Stimulated activated effector memory CD8-positive, alpha-beta T cell treated with anti-CD3 and anti-CD28 coated beads, Interleukin-12 subunit alpha, Interleukin-12 subunit beta, amount 100 ng/mL, for 72 hours (primary cell): Measurements from ENCODE around the gene SNX33.
"Not testable (repeated sequence)": the region's sequence is repeated elsewhere in the genome, so short reads cannot be mapped to it uniquely, and the experiment has no call there.

Experiments used
- ATAC-seq: fragments of 150-1000 bp; cut with Tn5 transposase; 2 replicates; pipeline ENCODE4 v1.10.0; 2021
- DNase-seq, 2 donors: peaks; one replicate each; pipeline ENCODE4 v3.0.0; 2021 to 2022; ENCODE audit warnings: low spot score in 2 of 2
- H3K27ac Mint-ChIP-seq: one replicate; pipeline ENCODE4 v1.8.0; 2022; ENCODE audit warnings: mild to moderate bottlenecking, mixed read lengths
- H3K36me3 Mint-ChIP-seq: one replicate; pipeline ENCODE4 v1.8.0; 2022; ENCODE audit warnings: mild to moderate bottlenecking, mixed read lengths
- H3K4me1 Mint-ChIP-seq: one replicate; pipeline ENCODE4 v1.8.0; 2022; ENCODE audit warnings: mixed read lengths
- H3K4me3 Mint-ChIP-seq: one replicate; pipeline ENCODE4 v1.8.0; 2022; ENCODE audit warnings: mild to moderate bottlenecking, mixed read lengths
- H3K9me3 Mint-ChIP-seq: one replicate; pipeline ENCODE4 v1.8.0; 2022; ENCODE audit warnings: mixed read lengths

SNX33 gene

DNA sequence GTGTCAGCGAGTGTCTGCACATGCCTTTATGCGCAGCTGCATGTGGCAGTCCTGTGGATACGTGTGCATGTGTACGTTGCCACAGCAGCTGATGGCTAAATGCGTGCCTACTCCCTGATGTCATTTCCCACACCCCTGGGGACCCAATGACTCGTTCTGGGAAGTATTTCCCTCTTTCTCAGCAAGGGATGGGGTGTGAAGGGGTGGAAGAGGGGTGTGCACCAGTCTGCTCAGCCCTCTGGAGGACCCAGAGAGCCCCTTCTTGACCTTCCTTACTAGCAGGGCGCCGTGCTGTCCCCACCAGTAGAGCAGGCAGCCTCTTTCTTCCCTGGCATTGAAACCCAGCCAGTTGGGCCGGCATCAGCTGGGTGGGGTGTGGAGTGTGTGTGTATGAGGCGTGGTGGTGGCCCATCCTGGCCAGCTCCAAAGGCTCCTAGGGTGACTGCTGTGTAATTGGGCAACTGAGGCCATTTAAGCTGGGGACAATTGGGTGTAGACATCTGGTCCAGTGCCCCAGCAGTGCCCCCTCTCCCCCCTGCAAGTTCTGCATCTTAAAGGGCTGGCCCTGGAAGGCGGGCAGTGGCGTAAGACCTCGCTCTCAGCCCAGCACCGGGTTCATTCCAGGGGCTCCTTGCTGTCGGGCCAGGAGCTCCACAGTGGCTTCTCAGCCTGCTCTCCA is 19.2 kb downstream of the SNX33 start:
- H3K36me3 Mint-ChIP-seq, result no peaks in the 10 kb centered on the region
- no peak overlapping the region for H3K4me3 Mint-ChIP-seq

DNA sequence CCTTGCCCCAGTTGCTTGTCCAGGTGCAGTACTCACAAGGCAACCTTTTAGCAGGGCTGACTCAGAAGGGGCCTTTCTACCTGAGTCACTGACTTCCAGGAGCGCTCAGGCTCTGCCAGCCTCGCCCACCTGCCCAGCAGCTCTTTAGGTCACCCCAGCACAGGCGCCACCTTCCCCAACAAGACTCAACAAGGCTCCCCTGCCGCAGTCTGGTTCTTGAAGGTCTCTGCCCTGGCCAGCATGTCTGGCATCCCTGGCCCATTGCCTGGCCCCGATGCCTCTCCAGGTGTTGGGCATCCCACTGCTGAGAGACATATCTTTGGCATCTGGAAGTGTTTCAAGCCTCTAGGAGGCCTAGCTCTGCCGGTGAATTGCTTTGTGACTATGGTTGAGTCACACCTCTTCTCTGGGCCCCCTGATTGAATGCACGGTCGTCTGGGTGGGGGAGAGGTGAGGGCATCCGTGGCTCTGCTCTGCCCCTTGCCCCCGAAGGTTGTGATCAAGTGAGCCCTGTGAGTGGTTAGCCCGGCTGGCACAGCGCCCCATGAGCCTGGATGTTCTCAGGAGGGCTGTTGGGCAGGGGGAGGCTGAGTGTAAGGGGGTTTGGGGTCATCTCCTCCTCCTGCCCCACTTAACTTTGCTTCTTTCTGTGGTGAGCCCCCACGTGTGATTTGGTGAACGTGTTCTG is 21.6 kb downstream of the SNX33 start:
- no peaks in the 10 kb centered on the region for H3K36me3 Mint-ChIP-seq
- no peak overlapping the region for H3K4me3 Mint-ChIP-seq
- H3K4me1 Mint-ChIP-seq, result peaks cover 6% of the 10 kb centered on the region
- DNase-seq (no peak), ATAC-seq (peak; percentile 56)
- no peaks in the 10 kb centered on the region for H3K9me3 Mint-ChIP-seq
- H3K27ac Mint-ChIP-seq, result no peak overlapping the region

More for the DNA sequence above, 19.2 kb downstream of the SNX33 start:
- Mint-ChIP-seq H3K4me1 (peaks cover 6% of the 10 kb centered on the region), H3K27ac (no peak overlapping the region), H3K9me3 (no peaks in the 10 kb centered on the region)
- DNase-seq (no peak), ATAC-seq (no peak)

DNA sequence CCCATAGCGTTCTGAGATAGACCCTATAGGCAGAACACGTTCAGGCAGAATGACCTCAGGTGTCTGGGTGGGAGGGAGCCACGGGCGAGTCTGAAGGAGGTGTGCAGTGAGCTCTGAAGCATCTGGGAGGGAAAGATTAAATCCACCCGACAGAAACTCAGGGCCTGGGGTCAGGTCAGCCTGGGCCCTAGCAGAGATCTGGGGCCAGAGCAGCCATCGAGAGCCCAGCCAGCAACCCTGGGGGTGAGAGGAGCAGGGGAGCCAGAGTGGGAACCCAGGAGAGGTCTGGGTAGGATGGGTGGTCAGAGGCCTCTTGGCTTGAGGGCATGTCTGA is 22.1 kb downstream of the SNX33 start:
- Mint-ChIP-seq H3K27ac (no peak overlapping the region), H3K4me1 (peaks cover 6% of the 10 kb centered on the region), H3K4me3 (no peak overlapping the region), H3K36me3 (no peaks in the 10 kb centered on the region), H3K9me3 (no peaks in the 10 kb centered on the region)
- DNase-seq (no peak), ATAC-seq (no peak)

- no peaks in the 10 kb centered on the region for H3K36me3 Mint-ChIP-seq
- H3K27ac Mint-ChIP-seq, result no peak overlapping the region
- DNase-seq (no peak), ATAC-seq (no peak)
- H3K4me3 Mint-ChIP-seq, result no peak overlapping the region
- no peaks in the 10 kb centered on the region for H3K4me1 Mint-ChIP-seq
- H3K9me3 Mint-ChIP-seq, result no peaks in the 10 kb centered on the region
Observed at GRCh38 chr15:75671730-75672602, 24.3 kb downstream of the SNX33 start.

DNA sequence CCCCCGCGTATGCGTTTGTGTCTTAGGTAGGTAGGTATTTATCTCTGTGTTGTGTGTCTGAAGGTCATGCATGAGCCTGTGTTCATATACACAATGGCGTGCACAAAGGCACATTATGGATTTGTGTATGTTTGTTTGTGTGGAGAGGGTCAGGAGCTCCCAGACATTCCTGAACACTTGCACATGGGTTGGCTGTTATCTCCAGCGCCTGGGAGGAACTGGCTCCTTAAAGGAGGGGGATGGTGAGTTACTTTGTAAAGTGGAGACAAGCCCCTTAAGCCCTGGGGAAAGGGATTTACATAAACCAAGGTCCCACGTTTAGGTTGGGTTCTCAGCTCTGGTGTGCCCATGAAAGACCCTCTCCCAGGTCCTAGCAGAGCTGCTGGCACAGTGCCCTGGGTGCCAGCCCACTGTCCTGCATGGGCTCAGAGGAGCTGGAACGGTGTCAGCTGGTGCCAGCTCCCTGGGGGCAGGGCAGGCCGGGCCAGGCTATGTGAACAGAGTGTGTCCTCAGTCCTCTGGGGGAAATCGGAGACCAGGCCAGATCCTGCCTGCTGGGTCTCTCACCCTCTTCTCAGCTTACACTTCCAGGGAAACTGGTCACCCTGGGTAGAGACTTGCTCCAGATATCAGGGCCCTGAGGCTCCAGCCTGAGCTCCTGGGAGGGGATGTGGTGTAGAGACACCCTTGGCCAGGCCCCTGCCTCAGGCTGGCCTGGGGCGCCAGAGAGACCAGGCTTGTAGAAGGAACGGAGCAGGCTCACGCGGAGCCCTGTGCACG is 25.1 kb downstream of the SNX33 start:
- ATAC-seq (no peak), DNase-seq (no peak)
- no peaks in the 10 kb centered on the region for H3K4me1 Mint-ChIP-seq
- no peaks in the 10 kb centered on the region for H3K9me3 Mint-ChIP-seq
- no peak overlapping the region for H3K4me3 Mint-ChIP-seq
- no peak overlapping the region for H3K27ac Mint-ChIP-seq
- H3K36me3 Mint-ChIP-seq, result no peaks in the 10 kb centered on the region

DNA sequence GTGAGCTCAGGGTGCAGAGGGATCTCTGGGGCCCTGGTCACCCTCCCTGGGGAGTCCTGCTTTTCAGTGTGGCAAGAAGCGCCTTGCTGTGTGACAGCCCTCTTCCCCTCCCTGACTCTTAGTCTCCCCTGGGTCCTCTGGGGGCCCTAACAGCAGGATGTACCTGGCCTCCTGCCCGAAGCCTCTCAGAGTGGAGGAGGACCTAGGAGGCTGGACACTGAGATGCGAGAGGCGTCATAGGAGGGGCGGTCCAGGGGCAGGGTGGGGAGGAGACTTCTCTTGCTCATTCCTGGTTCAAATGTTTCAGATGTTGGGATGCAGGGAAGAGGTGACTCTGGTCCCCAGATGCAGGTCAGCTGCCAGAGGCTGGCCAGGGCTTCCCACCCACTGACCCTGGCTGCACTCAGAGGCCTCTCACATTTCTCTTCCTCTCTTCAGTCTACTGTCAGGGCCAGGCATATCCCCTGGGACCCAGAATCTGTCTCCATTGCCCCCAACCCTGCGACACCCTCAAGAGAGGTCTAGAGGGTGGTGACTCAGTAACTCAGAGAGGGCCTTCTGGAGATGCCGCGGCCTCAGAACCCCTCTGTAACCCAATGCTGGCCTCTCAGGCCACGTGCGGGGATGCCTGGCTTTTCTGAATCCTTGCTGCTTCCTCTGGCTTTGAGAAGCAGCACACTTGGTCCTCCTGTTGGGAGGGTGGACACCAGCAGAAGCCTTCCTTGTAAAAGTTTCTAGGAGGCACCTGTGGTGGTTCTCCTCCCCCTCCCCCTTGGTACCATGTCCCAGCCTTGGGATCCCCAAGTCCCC is 25.9 kb downstream of the SNX33 start:
- ATAC-seq, result no peak

DNA sequence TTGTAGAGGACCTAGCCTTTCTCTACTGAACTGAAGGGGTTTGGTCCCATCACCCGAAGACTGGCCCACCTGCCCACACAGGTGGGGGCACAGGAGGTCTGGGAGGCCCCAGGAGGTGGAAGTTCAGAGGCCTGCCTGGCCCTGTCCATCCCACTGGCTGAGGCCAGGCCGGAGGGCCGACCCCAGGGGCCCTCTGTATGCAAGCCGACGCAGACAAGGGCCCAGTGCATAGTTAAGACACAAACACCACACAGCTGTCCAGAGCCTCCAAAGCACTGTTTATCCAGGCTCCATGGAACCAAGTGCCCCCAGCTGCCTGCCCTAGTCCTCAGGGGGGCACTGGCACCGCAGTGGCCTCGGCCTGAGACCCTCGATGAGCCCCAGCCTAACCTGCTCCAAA is 26.7 kb downstream of the SNX33 start:
- no peaks in the 10 kb centered on the region for H3K9me3 Mint-ChIP-seq
- H3K4me3 Mint-ChIP-seq, result no peak overlapping the region
- DNase-seq (no peak), ATAC-seq (no peak)
- H3K36me3 Mint-ChIP-seq, result no peaks in the 10 kb centered on the region
- peak overlapping the region; percentile 50 for H3K27ac Mint-ChIP-seq
- no peaks in the 10 kb centered on the region for H3K4me1 Mint-ChIP-seq

More for the DNA sequence above, 25.9 kb downstream of the SNX33 start:
- H3K4me1 Mint-ChIP-seq, result no peaks in the 10 kb centered on the region
- no peak overlapping the region for H3K27ac Mint-ChIP-seq
- DNase-seq, result no peak
- no peak overlapping the region for H3K4me3 Mint-ChIP-seq
- no peaks in the 10 kb centered on the region for H3K9me3 Mint-ChIP-seq
- H3K36me3 Mint-ChIP-seq, result no peaks in the 10 kb centered on the region

- Mint-ChIP-seq H3K9me3 (no peaks in the 10 kb centered on the region), H3K4me1 (no peaks in the 10 kb centered on the region), H3K4me3 (no peak overlapping the region), H3K27ac (no peak overlapping the region), H3K36me3 (no peaks in the 10 kb centered on the region)
- ATAC-seq, result no peak
- DNase-seq, result no peak
Observed at GRCh38 chr15:75675579-75676404, 28.1 kb downstream of the SNX33 start.

DNA sequence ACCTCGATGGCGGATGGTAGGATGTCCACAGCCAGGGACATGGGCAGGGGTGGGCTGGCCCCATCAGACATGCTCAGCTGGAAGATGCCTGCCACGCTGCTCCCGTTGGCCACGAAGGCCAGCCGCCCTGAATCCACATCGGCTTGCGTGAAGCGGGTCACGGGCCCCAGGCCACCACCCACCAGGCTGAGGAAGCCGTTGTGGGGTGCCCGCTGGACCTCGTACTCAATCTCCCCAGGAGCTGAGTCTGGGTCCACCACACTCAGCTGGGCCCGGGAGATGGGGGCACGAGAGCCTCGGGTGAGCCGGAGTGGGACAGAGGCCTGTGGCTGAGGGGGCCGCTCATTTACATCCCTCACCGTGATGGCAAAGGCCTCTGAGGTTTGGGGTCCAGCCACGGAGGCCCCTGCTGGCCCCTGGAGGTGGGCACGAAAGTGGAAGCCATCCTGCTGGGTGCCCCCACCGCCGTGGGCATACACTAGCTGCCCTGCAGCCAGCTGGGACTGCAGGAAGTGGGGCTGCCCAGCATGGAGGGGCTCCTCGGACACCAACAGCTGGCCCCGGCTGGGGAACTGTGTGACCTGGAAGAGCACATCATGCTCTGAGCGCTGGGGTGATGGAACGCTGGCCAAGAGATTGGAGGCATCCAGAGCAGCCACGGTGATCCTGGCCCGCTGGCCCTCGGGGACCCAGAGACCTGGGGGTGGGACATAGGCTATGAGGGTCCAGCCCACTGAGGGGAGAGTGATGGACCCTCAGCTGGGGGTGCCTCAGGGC is 29.2 kb downstream of the SNX33 start:
- Mint-ChIP-seq H3K27ac (no peak overlapping the region), H3K4me1 (no peaks in the 10 kb centered on the region), H3K9me3 (no peaks in the 10 kb centered on the region), H3K4me3 (no peak overlapping the region), H3K36me3 (no peaks in the 10 kb centered on the region)
- no peak for ATAC-seq
- no peak for DNase-seq

GRCh38 chr15:75677465-75678323 is 30.0 kb downstream of the SNX33 start:
- H3K9me3 Mint-ChIP-seq, result no peaks in the 10 kb centered on the region
- H3K36me3 Mint-ChIP-seq, result no peaks in the 10 kb centered on the region
- no peak for DNase-seq
- no peak overlapping the region for H3K4me3 Mint-ChIP-seq
- H3K4me1 Mint-ChIP-seq, result no peaks in the 10 kb centered on the region
- no peak for ATAC-seq
- peak overlapping the region; percentile 68 for H3K27ac Mint-ChIP-seq

- H3K27ac Mint-ChIP-seq, result peak overlapping the region; percentile 68
- DNase-seq, H3K9me3 Mint-ChIP-seq, ATAC-seq, H3K4me3 Mint-ChIP-seq, H3K4me1 Mint-ChIP-seq, H3K36me3 Mint-ChIP-seq: not testable (repeated sequence)
Observed at GRCh38 chr15:75678324-75678690, 30.6 kb downstream of the SNX33 start.

GRCh38 chr15:75680007-75680789 is 32.5 kb downstream of the SNX33 start:
- ATAC-seq (no peak), DNase-seq (no peak)
- H3K36me3 Mint-ChIP-seq, result no peaks in the 10 kb centered on the region
- no peaks in the 10 kb centered on the region for H3K9me3 Mint-ChIP-seq
- H3K4me3 Mint-ChIP-seq, result no peak overlapping the region
- H3K4me1 Mint-ChIP-seq, result no peaks in the 10 kb centered on the region
- peak overlapping the region; percentile 76 for H3K27ac Mint-ChIP-seq
